GM18861 (cell line): Measurements from ENCODE around the gene RPL6.
"Not testable (repeated sequence)": the region's sequence is repeated elsewhere in the genome, so short reads cannot be mapped to it uniquely, and the experiment has no call there.

Experiments
- ATAC-seq: cut with Tn5 transposase; IDR thresholded peaks from one replicate; pipeline ENCODE4 v1.9.1; 2021; ENCODE audit not compliant: unreplicated experiment

The RPL6 gene

DNA sequence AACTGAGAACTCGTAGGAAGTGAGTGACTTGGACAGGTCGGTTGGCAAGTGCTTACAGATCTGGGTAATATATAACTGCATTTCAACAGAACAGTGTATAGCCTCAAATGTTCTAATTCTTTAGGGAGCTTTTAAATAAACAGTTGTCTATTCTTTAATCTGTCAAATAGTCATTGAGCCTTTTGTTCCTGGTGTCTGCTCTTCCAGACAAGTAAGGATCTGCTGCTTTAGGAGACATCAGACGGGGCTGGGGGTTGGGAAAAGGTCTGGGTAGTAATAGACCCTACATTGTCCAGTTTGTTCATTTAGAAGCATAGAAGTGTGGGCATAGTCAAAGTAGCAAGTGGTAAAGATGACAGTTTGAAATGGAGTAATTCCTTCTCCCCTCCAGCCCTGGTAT is 11.3 kb upstream of the RPL6 start:
- no peak for ATAC-seq

GRCh38 chr12:112419297-112420133 is 10.1 kb upstream of the RPL6 start:
- ATAC-seq: peak; percentile 40

DNA sequence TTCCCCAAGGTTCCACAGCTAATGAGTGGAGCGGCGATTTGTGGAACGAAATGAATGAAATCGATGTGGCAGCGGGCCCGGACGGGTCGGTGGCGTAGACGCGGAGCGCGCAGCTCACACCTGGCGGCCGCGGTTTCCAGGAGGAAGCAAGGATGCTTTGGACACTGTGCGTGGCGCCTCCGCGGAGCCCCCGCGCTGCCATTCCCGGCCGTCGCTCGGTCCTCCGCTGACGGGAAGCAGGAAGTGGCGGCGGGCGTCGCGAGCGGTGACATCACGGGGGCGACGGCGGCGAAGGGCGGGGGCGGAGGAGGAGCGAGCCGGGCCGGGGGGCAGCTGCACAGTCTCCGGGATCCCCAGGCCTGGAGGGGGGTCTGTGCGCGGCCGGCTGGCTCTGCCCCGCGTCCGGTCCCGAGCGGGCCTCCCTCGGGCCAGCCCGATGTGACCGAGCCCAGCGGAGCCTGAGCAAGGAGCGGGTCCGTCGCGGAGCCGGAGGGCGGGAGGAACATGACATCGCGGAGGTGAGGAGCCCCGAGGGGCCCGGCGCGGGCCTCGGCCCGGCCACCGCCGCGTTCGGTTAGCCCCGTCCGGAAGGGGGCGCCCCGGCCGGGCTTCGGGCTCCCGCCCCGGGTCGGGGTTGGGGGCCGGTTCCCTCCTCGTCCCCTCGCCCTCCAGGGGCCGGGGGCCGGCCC is 9.3 kb upstream of the RPL6 start, which contains the start of gene PTPN11:
Gene PTPN11, plus strand, starts transcription at position 340 of the 689 bp plus-strand sequence. Its CDS starts 165 bp downstream, at position 505.
- peak; percentile 69 for ATAC-seq

GRCh38 chr12:112418273-112418607 is 8.8 kb upstream of the RPL6 start:
- no peak for ATAC-seq

- ATAC-seq: not testable (repeated sequence)
Observed at GRCh38 chr12:112415457-112415856, 6.1 kb upstream of the RPL6 start.

DNA sequence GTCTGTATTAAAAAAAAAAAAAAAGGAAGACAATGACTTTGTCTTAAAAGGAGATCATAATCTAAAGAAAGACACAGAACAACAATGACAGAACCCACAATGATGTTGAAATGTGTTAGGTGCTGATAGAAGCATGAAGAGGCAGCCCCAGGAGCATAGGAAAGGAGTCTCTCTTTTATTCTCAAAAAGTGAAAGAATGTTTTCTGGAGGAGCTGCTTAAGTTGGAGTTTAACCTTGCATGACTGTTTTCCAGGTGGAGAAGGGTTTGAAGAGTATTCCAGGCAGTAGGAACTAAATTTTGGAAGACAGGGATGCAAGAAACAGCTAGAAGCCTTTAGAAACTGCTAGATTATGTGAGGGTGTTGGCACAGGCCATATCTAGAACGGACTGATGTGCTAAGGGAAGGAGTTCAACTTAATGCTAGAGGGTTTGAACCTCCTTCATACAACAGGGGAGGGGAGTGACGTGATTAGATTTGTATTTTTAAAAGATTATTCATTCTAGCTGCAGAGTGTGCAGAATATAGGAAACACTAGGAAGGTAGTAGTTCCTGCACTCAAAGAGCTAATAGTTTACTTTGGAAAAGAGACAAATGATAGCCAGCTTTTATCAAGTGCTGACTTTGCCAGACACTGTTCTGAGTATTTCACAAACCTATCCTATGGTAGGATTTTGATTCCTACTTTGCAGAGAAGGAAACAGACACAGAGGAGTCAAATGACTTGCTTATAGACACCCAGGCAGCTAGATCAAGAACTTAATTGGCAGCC is 4.6 kb upstream of the RPL6 start:
- ATAC-seq: no peak

DNA sequence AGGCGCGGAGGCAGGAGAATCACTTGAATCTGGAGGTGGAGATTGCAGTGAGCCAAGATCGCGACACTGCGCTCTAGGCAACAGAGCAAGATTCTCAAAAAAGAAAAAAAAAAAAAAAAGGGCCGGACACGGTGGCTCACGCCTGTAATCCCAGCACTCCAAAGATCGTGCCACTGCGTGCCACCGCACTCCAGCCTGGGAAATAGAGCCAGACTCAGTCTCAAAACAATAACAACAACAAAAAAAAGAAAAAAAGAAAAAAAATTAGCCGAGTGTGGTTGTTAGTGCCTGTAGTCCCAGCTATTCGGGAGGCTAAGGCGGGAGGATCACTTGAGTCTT is 470 bp upstream of the RPL6 start:
- ATAC-seq: no peak

DNA sequence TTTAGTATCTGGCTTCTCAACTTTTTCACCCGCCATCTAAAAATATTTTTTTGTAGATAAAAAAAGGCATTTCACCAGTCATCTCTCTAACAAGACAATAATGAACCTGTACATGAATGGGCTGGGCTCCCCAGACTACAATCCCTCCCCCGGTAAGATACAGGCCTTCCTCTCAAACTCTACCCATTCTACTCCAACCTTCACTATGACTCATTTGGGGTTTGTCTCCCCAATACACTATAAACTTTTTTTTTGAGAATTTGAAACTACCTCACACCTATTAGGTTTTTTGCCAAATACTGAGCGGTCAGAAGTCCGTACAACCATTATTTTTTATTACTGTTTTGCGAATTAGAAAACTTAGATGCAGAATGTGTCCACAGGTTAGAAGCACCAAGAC is 784 bp downstream of the RPL6 start:
- ATAC-seq: no peak

DNA sequence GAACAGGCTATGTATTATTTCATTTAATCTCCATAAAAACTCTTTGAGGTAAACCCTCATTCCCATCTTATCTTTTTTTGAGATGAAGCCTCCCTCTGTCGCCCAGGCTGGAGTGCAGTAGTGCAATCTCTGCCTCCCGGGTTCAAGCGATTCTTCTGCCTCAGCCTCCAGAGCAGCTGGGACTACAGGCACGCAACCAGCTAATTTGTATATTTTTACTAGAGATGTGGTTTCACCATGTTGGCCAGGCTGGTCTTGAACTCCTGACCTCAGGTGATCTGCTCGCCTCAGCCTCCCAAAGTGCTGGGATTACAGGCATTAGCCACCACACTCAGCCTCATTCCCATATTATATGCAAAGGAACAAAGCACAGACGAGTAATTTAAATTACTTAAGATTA is 1.7 kb downstream of the RPL6 start:
- not testable (repeated sequence) for ATAC-seq

DNA sequence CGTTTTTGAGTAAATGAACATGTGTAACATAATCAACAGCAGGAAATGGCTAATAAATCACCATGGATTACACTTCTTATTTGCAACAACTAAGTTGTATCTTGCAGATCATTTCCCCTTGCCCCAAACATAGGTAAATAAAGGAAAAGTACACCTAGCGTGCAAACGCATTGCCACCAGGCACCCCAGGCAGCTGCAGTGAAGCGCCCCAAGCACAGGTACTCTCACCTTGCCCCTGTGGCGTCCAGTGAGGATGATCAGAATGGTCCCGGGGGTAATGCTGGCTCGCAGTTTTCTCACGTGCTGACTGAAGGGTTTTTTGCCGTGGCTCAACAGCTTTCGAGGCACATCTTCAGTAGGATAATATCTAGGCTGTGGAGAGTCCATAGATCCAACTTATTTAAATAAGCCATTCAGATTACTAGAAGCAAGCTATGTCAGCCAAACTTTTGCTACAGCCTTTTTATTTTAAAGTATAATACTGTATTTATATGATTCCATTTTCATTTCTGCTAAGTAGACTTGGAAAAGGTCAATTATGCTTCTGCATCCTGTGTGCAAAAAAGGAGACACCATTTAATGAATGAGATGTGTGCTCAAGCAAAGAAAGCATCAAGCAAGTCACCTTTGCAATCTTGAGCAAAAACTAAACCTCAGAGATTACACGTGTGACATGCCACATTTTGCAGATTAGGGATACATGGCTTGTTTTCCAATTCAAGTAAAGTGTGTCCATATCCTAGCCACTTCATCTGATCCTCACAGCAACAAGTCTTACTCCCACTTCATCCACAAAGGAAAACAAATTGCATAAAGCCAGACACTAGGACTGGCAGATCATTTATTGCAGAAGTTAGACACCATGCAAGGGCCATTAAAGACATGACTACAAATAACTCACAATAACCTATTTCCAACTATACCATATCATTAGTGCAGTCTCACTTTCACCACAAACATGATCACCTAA is 2.6 kb downstream of the RPL6 start:
- no peak for ATAC-seq

DNA sequence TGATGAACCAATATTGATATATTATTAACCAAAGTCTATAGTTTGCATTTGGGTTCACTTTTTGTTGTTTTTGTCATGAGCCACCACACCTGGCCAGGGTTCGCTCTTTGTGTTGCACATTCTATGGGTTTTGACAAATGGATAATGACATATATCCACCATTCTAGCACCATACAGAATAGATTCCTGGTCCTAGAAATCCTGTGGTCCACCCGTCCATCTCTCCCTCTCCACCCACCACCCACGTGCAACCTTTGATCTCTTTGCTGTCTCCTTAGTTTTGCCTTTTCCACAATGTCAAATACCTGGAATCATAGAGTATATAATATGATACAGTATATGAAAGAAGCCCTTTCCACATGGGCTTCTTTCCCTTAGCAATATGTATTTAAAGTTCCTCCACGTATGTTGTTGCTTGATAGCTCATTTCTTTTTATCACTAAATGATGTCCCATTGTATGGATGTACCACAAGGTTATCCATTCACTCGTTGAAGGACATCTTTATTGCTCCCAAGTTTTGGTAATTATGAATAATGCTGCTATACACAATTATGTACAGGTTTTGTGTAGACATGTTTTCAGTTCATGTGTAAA is 7.4 kb downstream of the RPL6 start:
- no peak for ATAC-seq

- ATAC-seq: no peak
Observed at GRCh38 chr12:112401054-112401453, 8.4 kb downstream of the RPL6 start.

DNA sequence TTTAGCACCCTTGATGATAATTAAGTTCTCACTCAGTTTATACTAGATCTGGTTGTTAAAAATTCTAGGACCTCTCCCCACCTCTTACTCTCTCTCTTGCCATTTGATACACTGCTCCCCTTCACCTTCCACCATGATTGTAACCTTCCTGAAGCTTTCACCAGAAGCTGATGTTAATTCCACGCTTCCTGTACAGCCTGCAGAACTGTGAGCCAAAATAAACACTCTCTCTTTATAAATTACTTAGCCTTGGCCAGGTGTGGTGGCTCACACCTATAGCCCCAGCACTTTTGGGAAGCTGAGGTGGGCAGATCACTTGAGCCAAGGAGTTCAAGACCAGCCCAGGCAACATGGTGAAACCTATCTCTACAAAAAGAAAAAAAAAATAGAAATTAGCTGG is 16.1 kb downstream of the RPL6 start:
- ATAC-seq: no peak

GRCh38 chr12:112389922-112390654 is 19.3 kb downstream of the RPL6 start:
- not testable (repeated sequence) for ATAC-seq

- no peak for ATAC-seq
Observed at GRCh38 chr12:112389228-112389627, 20.2 kb downstream of the RPL6 start.

- no peak for ATAC-seq
Observed at GRCh38 chr12:112386726-112387125, 22.7 kb downstream of the RPL6 start.

- ATAC-seq: no peak
Observed at GRCh38 chr12:112382866-112383265, 26.5 kb downstream of the RPL6 start.

DNA sequence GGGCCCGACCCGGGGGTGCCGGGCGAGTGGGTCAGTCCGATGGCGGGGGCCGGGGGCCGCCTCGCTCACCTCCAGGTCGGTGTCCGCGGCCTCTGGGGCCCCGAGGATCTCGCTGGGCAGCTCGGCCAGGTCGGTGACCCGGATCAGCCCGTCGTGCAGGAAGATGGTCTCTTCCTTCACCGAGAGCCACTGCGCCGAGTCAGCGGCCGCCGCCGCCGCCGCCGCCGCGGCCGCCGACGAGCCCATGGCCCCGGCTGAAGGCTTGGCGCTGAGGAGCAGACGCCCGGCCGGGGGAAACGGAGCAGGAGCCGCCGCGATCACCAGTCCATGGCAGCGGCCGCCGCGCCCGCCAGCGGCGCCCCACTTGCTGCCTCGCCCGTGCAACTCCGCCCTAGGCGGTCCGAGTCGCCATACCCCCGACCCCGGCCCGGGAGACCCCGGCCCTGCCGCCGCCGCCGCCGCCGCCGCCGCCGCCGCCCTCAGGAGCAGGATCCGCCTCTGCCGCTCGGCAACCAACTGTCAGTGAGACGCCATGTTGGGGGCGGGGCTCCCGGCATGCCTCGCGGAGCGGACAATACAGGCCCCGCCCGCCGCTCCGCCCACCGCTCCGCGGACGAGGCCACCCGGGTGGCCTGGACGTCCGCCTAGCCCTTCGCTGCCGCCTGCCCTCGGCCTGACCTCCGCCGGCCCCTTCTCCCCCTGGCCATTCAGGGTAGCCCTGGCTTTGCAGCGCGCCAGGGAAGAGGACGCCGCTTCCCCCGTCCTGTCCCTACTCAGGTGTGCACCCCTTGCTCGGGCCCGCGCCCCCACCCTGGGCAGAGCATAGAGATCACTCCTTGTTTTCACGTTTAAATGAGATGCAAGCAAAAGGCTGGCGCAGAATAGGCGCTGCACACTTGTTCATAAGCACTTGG is 27.3 kb downstream of the RPL6 start, which contains the start of gene HECTD4:
Gene HECTD4, minus strand, starts transcription at position 549 of the 914 bp plus-strand sequence. Its CDS starts 303 bp downstream, at position 246.
- ATAC-seq: peak; percentile 79
